SK-N-SH (cell line): ENCODE results near the gene PCED1B.

ENCODE experiments used
- EZH2phosphoT487 ChIP-seq: fragments of 200-600 bp; sonication (generic); IDR thresholded peaks from 2 replicates; pipeline ENCODE4 v1.6.1; 2017; ENCODE audit warnings: low read depth, mixed run types, mild to moderate bottlenecking, antibody characterized with exemption, moderate library complexity, borderline replicate concordance
- FOXM1 ChIP-seq: IDR thresholded peaks from 2 replicates; pipeline ENCODE4 v1.4.0; 2012; ENCODE audit warnings: low read depth, mild to moderate bottlenecking
- POLR2AphosphoS5 ChIP-seq: IDR thresholded peaks from 2 replicates; pipeline ENCODE4 v1.6.1; 2012; ENCODE audit warnings: low read depth, low read length
- RAD21 ChIP-seq: IDR thresholded peaks from 2 replicates; pipeline ENCODE4 v1.6.1; 2012; ENCODE audit warnings: mild to moderate bottlenecking, low read length
- SMC3 ChIP-seq: IDR thresholded peaks from 2 replicates; pipeline ENCODE4 v1.6.1; 2012; ENCODE audit warnings: low read depth, low read length, improper control_type of control experiment
- YY1 ChIP-seq: IDR thresholded peaks from 2 replicates; pipeline ENCODE4 v1.4.0; 2012; ENCODE audit warnings: low read depth, mild to moderate bottlenecking
- TF ChIP-seq, protein P1 (sequence below): fragments of 200-600 bp; sonication (generic); IDR thresholded peaks from 2 replicates; pipeline ENCODE4 v1.6.1; 2017; ENCODE audit warnings: antibody characterized with exemption, mild to moderate bottlenecking, moderate library complexity
- TF ChIP-seq, protein P2 (sequence below): fragments of 150-350 bp; IDR thresholded peaks from 2 replicates; pipeline ENCODE4 v1.6.1; 2017; ENCODE audit warnings: antibody characterized with exemption, low read length, low read depth, borderline replicate concordance
- TF ChIP-seq, protein P3 (sequence below): IDR thresholded peaks from 2 replicates; pipeline ENCODE4 v1.4.0; 2012; ENCODE audit warnings: low read depth, borderline replicate concordance

DNA sequence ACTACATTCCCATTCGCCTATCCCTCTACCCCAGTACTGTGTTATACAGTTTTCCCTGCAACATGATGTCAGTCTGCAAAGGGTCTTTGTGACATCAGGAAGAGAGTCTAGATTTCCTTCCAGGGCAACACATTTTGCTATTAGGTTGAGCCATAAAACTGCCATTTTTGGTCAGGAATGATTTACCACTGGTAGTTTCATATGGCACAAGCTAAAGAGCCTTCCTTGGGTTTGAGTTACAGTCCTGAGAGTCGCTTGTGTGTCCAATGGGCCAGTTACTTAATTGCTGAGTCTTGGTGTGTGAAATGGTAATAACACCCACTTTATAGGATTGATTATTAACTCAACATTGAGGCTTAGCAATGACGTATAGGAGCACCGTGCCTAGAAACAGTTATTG is 23.0 kb downstream of the PCED1B start:
- TF ChIP-seq YY1 (no peak), POLR2AphosphoS5 (no peak), SMC3 (no peak), EZH2phosphoT487 (no peak), FOXM1 (no peak), RAD21 (no peak)
- TF ChIP-seq, protein P1, sequence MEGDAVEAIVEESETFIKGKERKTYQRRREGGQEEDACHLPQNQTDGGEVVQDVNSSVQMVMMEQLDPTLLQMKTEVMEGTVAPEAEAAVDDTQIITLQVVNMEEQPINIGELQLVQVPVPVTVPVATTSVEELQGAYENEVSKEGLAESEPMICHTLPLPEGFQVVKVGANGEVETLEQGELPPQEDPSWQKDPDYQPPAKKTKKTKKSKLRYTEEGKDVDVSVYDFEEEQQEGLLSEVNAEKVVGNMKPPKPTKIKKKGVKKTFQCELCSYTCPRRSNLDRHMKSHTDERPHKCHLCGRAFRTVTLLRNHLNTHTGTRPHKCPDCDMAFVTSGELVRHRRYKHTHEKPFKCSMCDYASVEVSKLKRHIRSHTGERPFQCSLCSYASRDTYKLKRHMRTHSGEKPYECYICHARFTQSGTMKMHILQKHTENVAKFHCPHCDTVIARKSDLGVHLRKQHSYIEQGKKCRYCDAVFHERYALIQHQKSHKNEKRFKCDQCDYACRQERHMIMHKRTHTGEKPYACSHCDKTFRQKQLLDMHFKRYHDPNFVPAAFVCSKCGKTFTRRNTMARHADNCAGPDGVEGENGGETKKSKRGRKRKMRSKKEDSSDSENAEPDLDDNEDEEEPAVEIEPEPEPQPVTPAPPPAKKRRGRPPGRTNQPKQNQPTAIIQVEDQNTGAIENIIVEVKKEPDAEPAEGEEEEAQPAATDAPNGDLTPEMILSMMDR: no peak
- TF ChIP-seq, protein P2, sequence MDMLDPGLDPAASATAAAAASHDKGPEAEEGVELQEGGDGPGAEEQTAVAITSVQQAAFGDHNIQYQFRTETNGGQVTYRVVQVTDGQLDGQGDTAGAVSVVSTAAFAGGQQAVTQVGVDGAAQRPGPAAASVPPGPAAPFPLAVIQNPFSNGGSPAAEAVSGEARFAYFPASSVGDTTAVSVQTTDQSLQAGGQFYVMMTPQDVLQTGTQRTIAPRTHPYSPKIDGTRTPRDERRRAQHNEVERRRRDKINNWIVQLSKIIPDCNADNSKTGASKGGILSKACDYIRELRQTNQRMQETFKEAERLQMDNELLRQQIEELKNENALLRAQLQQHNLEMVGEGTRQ: no peak
- TF ChIP-seq, protein P3, sequence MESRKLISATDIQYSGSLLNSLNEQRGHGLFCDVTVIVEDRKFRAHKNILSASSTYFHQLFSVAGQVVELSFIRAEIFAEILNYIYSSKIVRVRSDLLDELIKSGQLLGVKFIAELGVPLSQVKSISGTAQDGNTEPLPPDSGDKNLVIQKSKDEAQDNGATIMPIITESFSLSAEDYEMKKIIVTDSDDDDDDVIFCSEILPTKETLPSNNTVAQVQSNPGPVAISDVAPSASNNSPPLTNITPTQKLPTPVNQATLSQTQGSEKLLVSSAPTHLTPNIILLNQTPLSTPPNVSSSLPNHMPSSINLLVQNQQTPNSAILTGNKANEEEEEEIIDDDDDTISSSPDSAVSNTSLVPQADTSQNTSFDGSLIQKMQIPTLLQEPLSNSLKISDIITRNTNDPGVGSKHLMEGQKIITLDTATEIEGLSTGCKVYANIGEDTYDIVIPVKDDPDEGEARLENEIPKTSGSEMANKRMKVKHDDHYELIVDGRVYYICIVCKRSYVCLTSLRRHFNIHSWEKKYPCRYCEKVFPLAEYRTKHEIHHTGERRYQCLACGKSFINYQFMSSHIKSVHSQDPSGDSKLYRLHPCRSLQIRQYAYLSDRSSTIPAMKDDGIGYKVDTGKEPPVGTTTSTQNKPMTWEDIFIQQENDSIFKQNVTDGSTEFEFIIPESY: no peak
